ENCODE results near the gene SNX25.

GRCh38 chr4:185227713-185228278, 18.4 kb downstream of the SNX25 start:
- TF ChIP-seq, protein P1, sequence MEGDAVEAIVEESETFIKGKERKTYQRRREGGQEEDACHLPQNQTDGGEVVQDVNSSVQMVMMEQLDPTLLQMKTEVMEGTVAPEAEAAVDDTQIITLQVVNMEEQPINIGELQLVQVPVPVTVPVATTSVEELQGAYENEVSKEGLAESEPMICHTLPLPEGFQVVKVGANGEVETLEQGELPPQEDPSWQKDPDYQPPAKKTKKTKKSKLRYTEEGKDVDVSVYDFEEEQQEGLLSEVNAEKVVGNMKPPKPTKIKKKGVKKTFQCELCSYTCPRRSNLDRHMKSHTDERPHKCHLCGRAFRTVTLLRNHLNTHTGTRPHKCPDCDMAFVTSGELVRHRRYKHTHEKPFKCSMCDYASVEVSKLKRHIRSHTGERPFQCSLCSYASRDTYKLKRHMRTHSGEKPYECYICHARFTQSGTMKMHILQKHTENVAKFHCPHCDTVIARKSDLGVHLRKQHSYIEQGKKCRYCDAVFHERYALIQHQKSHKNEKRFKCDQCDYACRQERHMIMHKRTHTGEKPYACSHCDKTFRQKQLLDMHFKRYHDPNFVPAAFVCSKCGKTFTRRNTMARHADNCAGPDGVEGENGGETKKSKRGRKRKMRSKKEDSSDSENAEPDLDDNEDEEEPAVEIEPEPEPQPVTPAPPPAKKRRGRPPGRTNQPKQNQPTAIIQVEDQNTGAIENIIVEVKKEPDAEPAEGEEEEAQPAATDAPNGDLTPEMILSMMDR (IDR thresholded peaks at IDR 0.05), result no peak
- TF ChIP-seq POLR2AphosphoS5 (IDR thresholded peaks at IDR 0.05; ENCODE audit: low read depth, low read length) (no peak), SIN3A (IDR thresholded peaks at IDR 0.05; ENCODE audit: borderline replicate concordance, insufficient read depth, low read depth, low read length) (no peak)
- TF ChIP-seq, protein P2, sequence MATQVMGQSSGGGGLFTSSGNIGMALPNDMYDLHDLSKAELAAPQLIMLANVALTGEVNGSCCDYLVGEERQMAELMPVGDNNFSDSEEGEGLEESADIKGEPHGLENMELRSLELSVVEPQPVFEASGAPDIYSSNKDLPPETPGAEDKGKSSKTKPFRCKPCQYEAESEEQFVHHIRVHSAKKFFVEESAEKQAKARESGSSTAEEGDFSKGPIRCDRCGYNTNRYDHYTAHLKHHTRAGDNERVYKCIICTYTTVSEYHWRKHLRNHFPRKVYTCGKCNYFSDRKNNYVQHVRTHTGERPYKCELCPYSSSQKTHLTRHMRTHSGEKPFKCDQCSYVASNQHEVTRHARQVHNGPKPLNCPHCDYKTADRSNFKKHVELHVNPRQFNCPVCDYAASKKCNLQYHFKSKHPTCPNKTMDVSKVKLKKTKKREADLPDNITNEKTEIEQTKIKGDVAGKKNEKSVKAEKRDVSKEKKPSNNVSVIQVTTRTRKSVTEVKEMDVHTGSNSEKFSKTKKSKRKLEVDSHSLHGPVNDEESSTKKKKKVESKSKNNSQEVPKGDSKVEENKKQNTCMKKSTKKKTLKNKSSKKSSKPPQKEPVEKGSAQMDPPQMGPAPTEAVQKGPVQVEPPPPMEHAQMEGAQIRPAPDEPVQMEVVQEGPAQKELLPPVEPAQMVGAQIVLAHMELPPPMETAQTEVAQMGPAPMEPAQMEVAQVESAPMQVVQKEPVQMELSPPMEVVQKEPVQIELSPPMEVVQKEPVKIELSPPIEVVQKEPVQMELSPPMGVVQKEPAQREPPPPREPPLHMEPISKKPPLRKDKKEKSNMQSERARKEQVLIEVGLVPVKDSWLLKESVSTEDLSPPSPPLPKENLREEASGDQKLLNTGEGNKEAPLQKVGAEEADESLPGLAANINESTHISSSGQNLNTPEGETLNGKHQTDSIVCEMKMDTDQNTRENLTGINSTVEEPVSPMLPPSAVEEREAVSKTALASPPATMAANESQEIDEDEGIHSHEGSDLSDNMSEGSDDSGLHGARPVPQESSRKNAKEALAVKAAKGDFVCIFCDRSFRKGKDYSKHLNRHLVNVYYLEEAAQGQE (IDR thresholded peaks at IDR 0.05; ENCODE audit: insufficient read depth in 1 of 2, low read depth in 2 of 2, low read length in 1 of 2), result no peak
